Measurements from ENCODE around the gene CLPX.

GRCh38 chr15:65175511-65175910 is 9.6 kb downstream of the CLPX start:
- TF ChIP-seq CTCF (IDR thresholded peaks at IDR 0.05) (no peak), POLR2A (IDR thresholded peaks at IDR 0.05) (no peak)
